PFSK-1 (cell line): ENCODE results near the gene MED1. TPM values are rescaled to one million over a fixed set of nuclear protein-coding genes. Genes with fewer than 3 reads are reported as not detected.

Experiments used
- FOXP2 ChIP-seq: optimal IDR thresholded peaks from 2 replicates; pipeline ENCODE3; 2011; ENCODE audit warnings: borderline replicate concordance, control low read depth, inconsistent platforms; ENCODE audit not compliant: insufficient read depth; ENCODE audit errors: extremely low read length, extremely low read depth
- POLR2AphosphoS5 ChIP-seq: IDR thresholded peaks from 2 replicates; pipeline ENCODE4 v1.6.1; 2012; ENCODE audit warnings: low read depth, mild to moderate bottlenecking, control low read depth, low read length, moderate library complexity
- REST ChIP-seq, 2 experiments: IDR thresholded peaks; 2 replicates each; pipeline versions ENCODE4 v1.6.1 to v1.8.0; 2011 to 2012; ENCODE audit warnings: low read depth in 2 of 2, low read length in 2 of 2, control low read depth in 1 of 2, inconsistent platforms in 1 of 2, mild to moderate bottlenecking in 1 of 2, moderate library complexity in 1 of 2; ENCODE audit not compliant: insufficient read depth in 1 of 2
- SIN3A ChIP-seq: IDR thresholded peaks from 2 replicates; pipeline ENCODE4 v1.6.1; 2012; ENCODE audit warnings: mild to moderate bottlenecking, low read length, moderate library complexity, borderline replicate concordance; ENCODE audit not compliant: insufficient read depth
- TAF1 ChIP-seq: IDR thresholded peaks from 2 replicates; pipeline ENCODE4 v1.6.1; 2012; ENCODE audit warnings: low read length, control low read depth, borderline replicate concordance; ENCODE audit not compliant: insufficient read depth
- polyA plus RNA-seq: library from polyadenylated mRNA; unstranded; fragments of >200 nt; gene quantifications from one replicate; pipeline ENCODE4 v1.2.1, GENCODE V29; 2012; ENCODE audit warnings: low read depth, missing spikeins; ENCODE audit not compliant: insufficient read length

Gene MED1
- polyA plus RNA-seq: 26.1 TPM

GRCh38 chr17:39450847-39451581 is at the start of gene MED1:
TSS of gene MED1 (minus strand) at chr17:39451263. CDS start at chr17:39451062, 201 bp downstream.
- TF ChIP-seq FOXP2: no peak
- TF ChIP-seq TAF1: peak; percentile 96
- TF ChIP-seq POLR2AphosphoS5: peak; percentile 95
- TF ChIP-seq REST (IDR thresholded peaks at IDR 0.05; ENCODE audit: insufficient read depth in 1 of 2, low read depth in 2 of 2, low read length in 2 of 2): 0 out of 4 replicates have a peak, but pooled peaks of 1 of the 2 experiments have one; percentile 6
- peak; percentile 96; the same call in 1 of the 2 replicates for TF ChIP-seq SIN3A

- TF ChIP-seq TAF1 (no peak), POLR2AphosphoS5 (no peak), REST (IDR thresholded peaks at IDR 0.05; ENCODE audit: insufficient read depth in 1 of 2, low read depth in 2 of 2, low read length in 2 of 2) (no peak), FOXP2 (no peak)
These were observed 36.9 kb upstream of the MED1 start for GRCh38 chr17:39487946-39488345.

GRCh38 chr17:39486242-39486641 is 35.2 kb upstream of the MED1 start:
- TF ChIP-seq TAF1 (no peak), POLR2AphosphoS5 (no peak), REST (IDR thresholded peaks at IDR 0.05; ENCODE audit: insufficient read depth in 1 of 2, low read depth in 2 of 2, low read length in 2 of 2) (no peak), SIN3A (no peak), FOXP2 (no peak)

- no peak for TF ChIP-seq FOXP2
- no peak for TF ChIP-seq SIN3A
- TF ChIP-seq REST (IDR thresholded peaks at IDR 0.05; ENCODE audit: insufficient read depth in 1 of 2, low read depth in 2 of 2, low read length in 2 of 2): no peak
These were observed 34.5 kb upstream of the MED1 start for GRCh38 chr17:39485555-39485954.

GRCh38 chr17:39484178-39484577 is 33.1 kb upstream of the MED1 start:
- TF ChIP-seq FOXP2 (no peak), TAF1 (no peak), POLR2AphosphoS5 (no peak), SIN3A (no peak), REST (IDR thresholded peaks at IDR 0.05; ENCODE audit: insufficient read depth in 1 of 2, low read depth in 2 of 2, low read length in 2 of 2) (no peak)
